ENCODE results near the gene SPHK2.

GRCh38 chr19:48607359-48607755 lies 11.9 kb upstream of the SPHK2 start:
- no peak for TF ChIP-seq CTCF (IDR thresholded peaks at IDR 0.05)
- TF ChIP-seq POLR2A (IDR thresholded peaks at IDR 0.05; ENCODE audit: low read depth) = no peak
- TF ChIP-seq POLR2AphosphoS5 (IDR thresholded peaks at IDR 0.05) = no peak

Data from esophagus muscularis mucosa (tissue), 3 donors.